ENCODE results near the gene SPG21. TPM values are rescaled to one million over a fixed set of nuclear protein-coding genes. Genes with fewer than 3 reads are reported as not detected.
"Not testable (repeated sequence)": the region's sequence is repeated elsewhere in the genome, so short reads cannot be mapped to it uniquely, and the experiment has no call there.

The SPG21 gene
- total RNA-seq, 3 donors from 2014 or later: 91.5 to 109 (median 92.8) TPM

GRCh38 chr15:65028338-65028737 is 38.6 kb upstream of the SPG21 start:
- H3K27ac ChIP-seq: no peak overlapping the region
- intact Hi-C loops (cut with DNase I; ENCODE audit: low total_unique reads): no loop called here
- peak overlapping the region; percentile 87 to 99 (median 88) for H3K4me3 ChIP-seq
- H3K9me3 ChIP-seq: no peaks in the 10 kb centered on the region
- no peaks in the 10 kb centered on the region for H3K36me3 ChIP-seq
- TF ChIP-seq CTCF (IDR thresholded peaks at IDR 0.05) (no peak), POLR2A (IDR thresholded peaks at IDR 0.05) (no peak), POLR2AphosphoS5 (IDR thresholded peaks at IDR 0.05) (no peak)
- H3K27me3 ChIP-seq: no peaks in the 10 kb centered on the region
- no peak for DNase-seq (ENCODE audit: low spot score in 2 of 2)
- H3K4me1 ChIP-seq: peaks cover 0 to 7% of the 10 kb centered on the region in 2 donors

DNA sequence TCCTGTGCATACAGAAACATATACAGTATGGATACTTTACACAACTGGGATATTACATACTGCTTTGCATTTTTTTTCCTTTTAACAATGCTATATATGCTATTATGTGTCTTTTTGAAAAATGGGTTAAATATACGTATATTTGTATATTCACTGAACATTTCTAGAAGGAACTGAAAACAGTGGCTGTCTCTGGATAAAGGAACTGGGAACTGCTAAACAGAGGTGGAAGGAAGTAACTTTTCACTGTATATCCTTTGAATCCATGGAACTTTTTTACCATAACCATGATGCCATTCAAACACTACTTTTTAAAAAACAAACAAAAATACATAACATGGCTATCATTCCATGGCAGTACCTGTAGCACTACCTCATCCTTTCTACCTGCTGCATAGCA is 37.9 kb upstream of the SPG21 start:
- Histone ChIP-seq H3K9me3 (no peaks in the 10 kb centered on the region), H3K27ac (no peak overlapping the region), H3K27me3 (no peaks in the 10 kb centered on the region), H3K4me3 (peak overlapping the region in 1 of 3 donors; percentile 99), H3K4me1 (peaks cover 0 to 7% of the 10 kb centered on the region in 2 donors), H3K36me3 (no peaks in the 10 kb centered on the region)
- TF ChIP-seq POLR2A (IDR thresholded peaks at IDR 0.05) (no peak), CTCF (IDR thresholded peaks at IDR 0.05) (no peak), POLR2AphosphoS5 (IDR thresholded peaks at IDR 0.05) (no peak)
- no peak for DNase-seq (ENCODE audit: low spot score in 2 of 2)
- intact Hi-C loops (cut with DNase I; ENCODE audit: low total_unique reads): no loop called here

DNA sequence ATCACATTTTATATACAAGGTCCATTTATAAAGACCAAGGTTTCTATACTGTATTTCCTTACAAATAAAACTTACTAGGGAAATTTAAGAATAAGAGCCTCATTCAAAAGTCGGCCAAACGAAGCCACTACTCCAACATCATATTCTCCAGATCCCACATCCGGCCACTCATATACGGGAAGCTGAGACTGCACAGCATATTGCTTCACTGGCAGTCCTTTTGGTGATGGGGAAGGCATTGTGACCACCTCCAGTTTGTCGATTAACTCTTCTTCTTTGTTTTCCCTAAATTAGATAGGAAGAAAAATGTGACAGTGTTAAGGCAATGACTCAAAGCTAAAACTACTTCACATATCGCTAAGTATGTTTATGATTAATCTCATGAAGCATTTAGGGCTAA is 37.0 kb upstream of the SPG21 start:
- Histone ChIP-seq H3K36me3 (no peaks in the 10 kb centered on the region), H3K27me3 (no peaks in the 10 kb centered on the region), H3K4me1 (peaks cover 0 to 7% of the 10 kb centered on the region in 2 donors), H3K9me3 (no peaks in the 10 kb centered on the region), H3K4me3 (no peak overlapping the region), H3K27ac (no peak overlapping the region)
- TF ChIP-seq CTCF (IDR thresholded peaks at IDR 0.05) (no peak), POLR2AphosphoS5 (IDR thresholded peaks at IDR 0.05) (no peak), POLR2A (IDR thresholded peaks at IDR 0.05) (no peak)
- no peak for DNase-seq (ENCODE audit: low spot score in 2 of 2)
- intact Hi-C loops (cut with DNase I; ENCODE audit: low total_unique reads): no loop called here

DNA sequence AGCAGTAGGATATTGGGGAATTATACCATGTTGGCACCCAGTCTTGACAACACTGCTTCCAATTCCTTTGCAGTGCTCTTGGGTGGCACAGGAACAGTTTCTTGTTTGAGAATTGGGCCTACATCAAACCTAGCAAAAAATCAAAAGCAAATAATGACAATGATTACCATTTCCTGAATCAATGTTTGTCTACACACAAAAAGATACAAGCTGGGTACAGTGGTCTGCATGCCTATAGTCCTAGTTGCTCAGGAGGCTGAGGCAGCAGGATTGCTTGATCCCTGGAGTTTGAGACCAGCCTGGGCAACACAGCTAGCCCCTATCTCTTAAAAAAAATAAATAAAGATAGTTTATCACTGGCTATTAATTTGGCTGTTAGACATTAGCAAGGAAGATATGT is 31.8 kb upstream of the SPG21 start:
- H3K36me3 ChIP-seq: peaks cover 9% of the 10 kb centered on the region

DNA sequence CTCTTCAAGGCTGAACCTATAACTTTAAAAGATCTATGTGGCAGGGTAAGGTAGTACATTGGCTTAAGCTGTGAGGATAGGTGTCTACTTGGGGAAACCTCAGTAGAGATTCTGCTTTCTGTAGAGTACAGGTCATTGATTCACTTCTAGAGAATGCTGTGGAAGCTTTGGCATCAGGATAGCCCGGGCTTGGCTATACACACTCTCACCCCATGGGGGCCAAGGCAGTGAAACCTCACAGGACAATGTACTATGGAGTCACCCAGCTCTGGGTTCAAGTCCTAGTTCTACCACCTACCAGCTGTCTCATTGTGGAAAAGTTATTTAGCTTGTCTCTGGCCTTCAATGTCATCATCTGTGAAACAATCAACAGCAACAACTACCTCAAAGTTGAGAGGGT is 30.7 kb upstream of the SPG21 start:
- TF ChIP-seq POLR2AphosphoS5 (IDR thresholded peaks at IDR 0.05): no peak
- TF ChIP-seq POLR2A (IDR thresholded peaks at IDR 0.05): no peak
- no peak for TF ChIP-seq CTCF (IDR thresholded peaks at IDR 0.05)
- Histone ChIP-seq H3K27me3 (no peaks in the 10 kb centered on the region), H3K4me1 (no peaks in the 10 kb centered on the region), H3K9me3 (no peaks in the 10 kb centered on the region), H3K4me3 (no peak overlapping the region), H3K27ac (no peak overlapping the region), H3K36me3 (peaks cover 9% of the 10 kb centered on the region)
- intact Hi-C loops (cut with DNase I; ENCODE audit: low total_unique reads): no loop called here
- no peak for DNase-seq (ENCODE audit: low spot score in 2 of 2)

More for the DNA sequence above, 31.8 kb upstream of the SPG21 start:
- intact Hi-C loops (cut with DNase I; ENCODE audit: low total_unique reads): no loop called here
- H3K27ac ChIP-seq: no peak overlapping the region
- no peaks in the 10 kb centered on the region for H3K27me3 ChIP-seq
- H3K4me1 ChIP-seq: no peaks in the 10 kb centered on the region
- TF ChIP-seq POLR2AphosphoS5 (IDR thresholded peaks at IDR 0.05): no peak
- no peak for TF ChIP-seq CTCF (IDR thresholded peaks at IDR 0.05)
- no peak for TF ChIP-seq POLR2A (IDR thresholded peaks at IDR 0.05)
- H3K4me3 ChIP-seq: no peak overlapping the region
- no peak for DNase-seq (ENCODE audit: low spot score in 2 of 2)
- H3K9me3 ChIP-seq: no peaks in the 10 kb centered on the region

GRCh38 chr15:65011198-65011597 is 21.5 kb upstream of the SPG21 start:
- DNase-seq (ENCODE audit: low spot score in 2 of 2); H3K9me3 ChIP-seq; intact Hi-C loops (cut with DNase I; ENCODE audit: low total_unique reads); H3K4me3 ChIP-seq; H3K27me3 ChIP-seq; H3K36me3 ChIP-seq; H3K4me1 ChIP-seq; H3K27ac ChIP-seq: not testable (repeated sequence)

Measured in breast epithelium (tissue), 4 donors.